GM21786 (cell line): Measurements from ENCODE around the gene TENM3.

Experiments used
- ATAC-seq: cut with Tn5 transposase; IDR thresholded peaks from one replicate; pipeline ENCODE4 v1.9.1; 2021; ENCODE audit not compliant: unreplicated experiment

Gene TENM3

DNA sequence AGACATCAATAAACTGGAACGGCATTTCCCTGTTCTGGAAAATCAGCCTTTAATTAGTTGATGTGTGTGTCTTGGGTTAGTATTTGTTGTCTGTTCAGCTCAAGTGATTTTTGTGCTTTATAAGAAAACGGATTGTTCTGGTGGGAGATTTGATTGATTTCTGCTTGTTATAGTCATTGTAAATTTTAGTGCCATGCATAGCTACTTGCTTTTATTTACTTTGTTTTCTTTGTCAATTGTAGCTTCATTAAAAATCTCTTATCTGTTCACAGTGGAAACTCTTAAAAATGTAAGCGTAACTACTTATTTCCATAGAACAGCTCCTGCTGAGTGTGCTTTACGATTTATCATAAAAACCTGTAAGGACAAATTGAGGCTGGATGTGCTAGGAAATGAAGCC, 253.2 kb downstream of the TENM3 start:
- no peak for ATAC-seq

DNA sequence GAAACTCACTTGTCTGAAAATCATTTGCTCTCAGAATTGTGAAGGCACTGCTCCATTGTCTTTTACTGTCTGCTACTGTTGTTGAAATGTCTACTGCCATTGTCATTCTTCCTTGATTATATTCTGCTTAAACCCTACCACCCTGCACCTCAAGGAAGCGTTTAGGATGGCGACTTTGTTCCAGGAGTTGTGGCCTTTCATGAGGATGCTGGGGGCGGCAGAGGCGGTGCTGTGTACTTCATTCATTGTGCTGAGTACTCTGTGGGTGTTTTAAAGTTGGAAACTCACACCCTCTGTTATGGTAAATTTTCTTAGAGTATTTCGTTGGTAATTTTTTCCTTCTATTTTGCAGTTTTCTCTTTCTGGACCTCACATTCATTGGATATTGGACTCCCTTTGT, 258.9 kb downstream of the TENM3 start:
- ATAC-seq: no peak

GRCh38 chr4:182504463-182504862, 261.3 kb downstream of the TENM3 start:
- ATAC-seq: no peak

DNA sequence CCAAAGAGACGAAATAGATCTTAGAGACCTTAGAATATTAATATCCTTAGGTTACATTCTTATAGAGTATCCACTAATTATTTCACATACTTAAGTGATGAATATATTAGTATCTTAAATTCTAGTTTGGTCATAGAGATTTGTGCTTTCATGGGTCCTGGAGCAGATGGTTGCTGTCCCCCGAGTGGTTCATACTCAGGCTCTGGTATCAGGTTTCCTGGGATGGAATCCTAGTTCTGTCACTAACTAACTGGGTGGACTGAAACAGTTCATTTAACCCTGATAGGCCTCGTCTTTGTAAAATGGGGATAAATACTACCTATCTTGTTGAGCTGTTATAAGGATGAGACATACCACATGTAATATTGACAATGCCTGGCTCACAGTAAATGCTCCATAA, 264.6 kb downstream of the TENM3 start:
- no peak for ATAC-seq

GRCh38 chr4:182510836-182511235, 267.6 kb downstream of the TENM3 start:
- ATAC-seq: no peak

GRCh38 chr4:182513587-182514291, 270.5 kb downstream of the TENM3 start:
- ATAC-seq: peak; percentile 85

GRCh38 chr4:182518421-182518820, 275.2 kb downstream of the TENM3 start:
- ATAC-seq: no peak

DNA sequence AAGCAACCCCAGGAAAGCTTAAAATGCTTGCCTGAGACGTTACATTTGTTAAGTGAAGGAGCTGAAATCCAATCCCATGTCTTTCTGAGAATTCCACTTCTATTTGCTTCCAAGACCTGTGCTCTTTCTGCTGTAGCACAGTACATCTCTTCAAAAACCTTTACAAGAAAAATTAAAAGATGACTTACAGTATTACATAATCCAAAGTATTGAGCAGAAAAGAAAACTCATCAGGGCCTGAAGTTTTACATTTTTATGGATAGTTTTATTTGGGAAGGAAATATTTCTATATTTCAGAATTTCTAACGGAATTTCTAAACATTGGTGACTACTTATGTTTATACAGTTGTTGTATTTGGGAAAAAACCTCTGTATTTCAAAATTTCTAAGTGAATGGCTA, 276.3 kb downstream of the TENM3 start:
- no peak for ATAC-seq

DNA sequence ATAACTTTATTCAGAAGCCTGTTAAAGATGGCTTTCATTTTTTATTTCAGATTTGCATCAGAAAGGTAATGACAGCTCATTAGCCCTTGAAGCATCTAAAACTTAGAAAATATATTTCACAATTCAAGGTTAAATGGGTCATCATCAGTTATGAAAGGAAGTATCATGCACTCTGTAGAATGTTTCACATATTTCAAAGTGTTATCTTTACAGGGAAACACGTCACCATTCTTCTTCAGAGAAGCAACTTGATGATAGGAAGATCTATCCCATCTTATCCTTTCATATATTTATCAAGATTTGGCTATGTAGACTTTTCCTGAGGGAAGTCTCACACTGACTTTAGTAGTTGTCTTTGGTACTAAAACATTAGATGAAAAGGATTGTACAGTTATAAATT, 277.8 kb downstream of the TENM3 start:
- no peak for ATAC-seq

DNA sequence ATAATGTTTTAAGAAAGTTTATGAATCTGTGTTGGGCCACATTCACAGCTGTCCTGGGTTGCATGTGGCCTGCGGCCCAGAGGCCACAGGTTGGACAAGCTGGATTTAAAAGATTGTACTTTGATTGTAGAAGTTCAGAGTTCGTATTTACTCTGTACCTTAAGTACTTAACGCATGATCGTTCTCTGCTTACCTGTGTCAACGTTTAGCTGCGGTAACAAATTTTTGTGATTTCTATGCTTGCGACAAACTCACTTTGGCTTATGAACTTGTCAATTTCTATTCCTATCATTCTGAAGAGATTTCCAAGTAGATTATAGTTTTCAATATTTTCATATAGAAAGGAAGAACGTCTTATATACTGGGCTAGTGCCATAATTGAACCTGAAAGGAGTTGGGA, 285.6 kb downstream of the TENM3 start:
- ATAC-seq: no peak

- no peak for ATAC-seq
Observed at GRCh38 chr4:182530451-182530850, 287.2 kb downstream of the TENM3 start.

- ATAC-seq: no peak
Observed at GRCh38 chr4:182531555-182532162, 288.5 kb downstream of the TENM3 start.

DNA sequence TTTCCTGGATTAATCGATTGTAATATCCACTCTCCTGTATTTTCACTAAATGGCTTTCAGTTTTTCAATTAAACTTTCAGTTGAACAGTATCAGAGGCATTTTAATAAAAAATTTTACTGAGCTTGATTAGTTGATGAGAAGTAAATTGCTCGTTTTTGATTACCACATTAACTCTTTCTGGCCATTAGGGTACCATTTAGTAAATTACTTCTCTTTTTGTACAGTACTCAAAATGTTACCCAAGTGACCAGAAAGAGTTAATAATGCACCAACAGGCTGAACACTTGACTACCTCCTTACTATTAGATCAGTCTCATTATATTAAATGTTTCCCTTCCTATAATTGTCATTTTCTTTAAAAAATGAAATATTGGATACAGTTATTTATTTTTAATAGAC, 289.2 kb downstream of the TENM3 start:
- ATAC-seq: no peak

GRCh38 chr4:182533964-182534363, 290.8 kb downstream of the TENM3 start:
- no peak for ATAC-seq

- ATAC-seq: no peak
Observed at GRCh38 chr4:182536221-182536811, 293.1 kb downstream of the TENM3 start.

DNA sequence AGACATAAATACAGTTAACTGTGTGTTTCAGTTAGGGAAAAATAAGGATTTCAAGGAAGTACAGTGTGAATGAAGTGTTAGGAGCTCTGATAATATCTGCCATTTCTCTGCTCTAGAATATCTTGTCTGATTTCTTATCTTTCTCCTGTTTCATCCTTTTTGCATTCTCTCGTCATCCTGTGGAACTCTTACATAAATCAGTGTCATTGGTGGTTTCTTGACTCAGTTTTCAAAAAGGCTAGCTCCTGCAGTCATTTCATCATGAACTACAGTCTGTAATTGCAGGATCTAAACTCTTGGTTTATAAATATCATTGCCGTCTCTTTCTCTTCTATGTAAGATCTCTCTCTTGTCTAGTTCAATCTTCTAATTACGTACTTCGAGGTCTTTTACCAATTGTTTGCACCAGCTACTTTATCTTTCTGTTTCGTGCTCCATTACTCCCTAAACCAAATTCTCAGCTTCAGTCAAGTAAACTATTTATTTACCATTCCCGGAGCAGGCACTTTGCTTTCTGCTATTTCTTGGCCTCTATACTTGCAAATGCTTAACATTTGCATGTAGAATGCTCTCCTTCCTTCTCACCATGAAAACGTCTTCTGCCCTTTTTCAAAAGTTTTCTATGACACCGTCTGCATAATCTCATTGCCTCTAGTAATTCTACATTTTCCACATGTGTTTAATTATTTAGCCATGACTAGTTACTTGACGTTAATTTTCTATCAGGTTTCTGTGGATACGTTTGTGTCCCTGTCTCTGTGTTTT, 294.0 kb downstream of the TENM3 start:
- no peak for ATAC-seq

GRCh38 chr4:182538031-182538430, 294.8 kb downstream of the TENM3 start:
- no peak for ATAC-seq

- no peak for ATAC-seq
Observed at GRCh38 chr4:182540496-182540895, 297.3 kb downstream of the TENM3 start.

DNA sequence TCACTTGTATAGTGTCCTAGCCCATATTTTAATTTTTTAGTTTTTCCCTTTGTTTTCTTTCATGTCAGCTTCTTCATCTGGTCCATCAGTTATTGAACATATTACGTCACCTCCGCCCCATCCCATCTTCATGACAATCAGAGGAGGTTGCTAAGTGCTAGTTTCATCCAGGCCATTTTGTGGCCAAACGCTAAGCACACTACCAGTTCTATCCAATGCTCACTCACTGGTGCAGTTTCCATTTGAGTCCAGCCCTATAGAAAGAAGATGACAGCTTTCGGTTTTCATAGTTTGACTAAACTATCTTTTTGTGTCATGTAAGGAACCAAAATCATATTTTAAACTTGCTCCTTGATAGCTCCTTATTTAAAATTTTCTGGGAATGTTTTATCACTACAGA, 304.2 kb downstream of the TENM3 start:
- peak; percentile 99 for ATAC-seq

GRCh38 chr4:182548156-182548555, 305.0 kb downstream of the TENM3 start:
- ATAC-seq: no peak

GRCh38 chr4:182549356-182549755, 306.2 kb downstream of the TENM3 start:
- ATAC-seq: no peak

DNA sequence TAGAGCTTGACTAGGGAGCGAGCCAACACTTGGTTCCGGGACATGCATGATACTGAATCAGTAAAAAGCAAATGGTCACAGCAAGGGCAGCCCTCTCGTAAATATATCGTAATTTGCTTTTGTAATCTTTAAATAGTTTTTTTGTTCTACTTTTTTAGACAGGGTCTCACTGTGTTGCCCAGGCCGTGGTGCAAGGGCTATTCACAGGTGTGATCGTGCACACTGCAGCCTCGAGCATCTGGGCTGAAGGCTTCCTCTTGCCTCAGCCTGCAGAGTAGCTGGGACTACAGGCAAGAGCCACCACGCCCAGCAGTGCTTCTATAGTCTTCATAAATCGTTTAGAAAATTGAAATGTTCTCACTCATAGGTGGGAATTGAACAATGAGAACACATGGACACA, 309.7 kb downstream of the TENM3 start:
- ATAC-seq: no peak
